GM13977 (cell line): ENCODE data around the gene CDK19.
"Not testable (repeated sequence)": the region's sequence is repeated elsewhere in the genome, so short reads cannot be mapped to it uniquely, and the experiment has no call there.

Source experiments
- DNase-seq: peaks from one replicate; pipeline ENCODE4 v3.0.0; 2012; ENCODE audit warnings: low spot score
- in situ Hi-C: fragments of 300-500 bp; cut with MboI; formaldehyde crosslinking; loops from one replicate; pipeline ENCODE4 v1.12.0; 2022; ENCODE audit warnings: low sequenced_read_pairs, low pct_unique_long_range_greater_than_20kb, mixed read lengths, inconsistent platforms; ENCODE audit not compliant: unreplicated experiment
- TF ChIP-seq, protein P1 (sequence below): IDR thresholded peaks from 2 replicates; pipeline ENCODE4 v1.5.1; 2012; ENCODE audit warnings: mild to moderate bottlenecking, control low read depth; ENCODE audit not compliant: insufficient read depth; ENCODE audit errors: extremely low read depth, missing control alignments

The CDK19 gene

DNA sequence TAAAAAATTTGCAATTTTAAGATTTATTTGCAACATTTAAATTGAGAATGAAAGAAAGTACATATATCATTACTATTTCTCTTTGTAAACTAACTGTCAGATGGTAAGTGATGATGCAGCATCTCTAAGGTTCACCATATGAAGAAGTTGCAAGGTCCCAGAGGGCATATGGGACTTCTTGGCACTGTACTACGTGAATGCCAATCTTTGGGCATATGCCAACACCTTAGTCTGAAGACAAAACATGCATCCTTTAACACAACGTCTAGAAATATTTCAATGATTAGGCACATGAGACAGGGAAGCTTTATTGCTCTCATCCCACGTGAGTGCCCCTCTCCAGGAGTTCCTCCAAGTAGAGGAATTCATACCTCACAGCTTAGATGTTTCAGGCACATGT is 66.8 kb downstream of the CDK19 start:
- DNase-seq = no peak
- in situ Hi-C loops = no loop called here
- TF ChIP-seq, protein P1, sequence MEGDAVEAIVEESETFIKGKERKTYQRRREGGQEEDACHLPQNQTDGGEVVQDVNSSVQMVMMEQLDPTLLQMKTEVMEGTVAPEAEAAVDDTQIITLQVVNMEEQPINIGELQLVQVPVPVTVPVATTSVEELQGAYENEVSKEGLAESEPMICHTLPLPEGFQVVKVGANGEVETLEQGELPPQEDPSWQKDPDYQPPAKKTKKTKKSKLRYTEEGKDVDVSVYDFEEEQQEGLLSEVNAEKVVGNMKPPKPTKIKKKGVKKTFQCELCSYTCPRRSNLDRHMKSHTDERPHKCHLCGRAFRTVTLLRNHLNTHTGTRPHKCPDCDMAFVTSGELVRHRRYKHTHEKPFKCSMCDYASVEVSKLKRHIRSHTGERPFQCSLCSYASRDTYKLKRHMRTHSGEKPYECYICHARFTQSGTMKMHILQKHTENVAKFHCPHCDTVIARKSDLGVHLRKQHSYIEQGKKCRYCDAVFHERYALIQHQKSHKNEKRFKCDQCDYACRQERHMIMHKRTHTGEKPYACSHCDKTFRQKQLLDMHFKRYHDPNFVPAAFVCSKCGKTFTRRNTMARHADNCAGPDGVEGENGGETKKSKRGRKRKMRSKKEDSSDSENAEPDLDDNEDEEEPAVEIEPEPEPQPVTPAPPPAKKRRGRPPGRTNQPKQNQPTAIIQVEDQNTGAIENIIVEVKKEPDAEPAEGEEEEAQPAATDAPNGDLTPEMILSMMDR = no peak

GRCh38 chr6:110746680-110747079 is 68.6 kb downstream of the CDK19 start:
- DNase-seq = no peak
- in situ Hi-C loops = no loop called here
- TF ChIP-seq, protein P1 = no peak

DNA sequence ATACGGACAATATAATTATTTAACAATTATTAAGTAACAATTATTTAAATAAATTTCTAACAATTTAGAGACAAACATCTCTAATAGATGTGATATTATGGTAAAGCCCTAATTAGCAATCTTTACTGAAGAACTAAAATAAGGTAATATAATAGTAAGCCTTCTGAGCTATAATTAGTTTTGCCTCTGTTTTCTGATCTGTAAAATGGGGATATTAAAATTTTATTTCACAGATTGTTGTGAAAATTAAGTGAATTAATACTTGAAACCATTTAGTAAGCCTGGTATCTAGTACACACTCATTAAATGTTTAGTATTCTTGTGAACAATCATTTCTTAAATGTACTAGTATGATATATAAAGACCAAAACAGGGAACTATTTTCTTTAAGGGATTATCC is 70.3 kb downstream of the CDK19 start:
- TF ChIP-seq, protein P1 = no peak
- in situ Hi-C loops = no loop called here
- DNase-seq = no peak

GRCh38 chr6:110742552-110742951 is 72.7 kb downstream of the CDK19 start:
- in situ Hi-C loops, DNase-seq: not testable (repeated sequence)

GRCh38 chr6:110741517-110741916 is 73.8 kb downstream of the CDK19 start:
- in situ Hi-C loops = no loop called here
- TF ChIP-seq, protein P1 = no peak
- no peak for DNase-seq

DNA sequence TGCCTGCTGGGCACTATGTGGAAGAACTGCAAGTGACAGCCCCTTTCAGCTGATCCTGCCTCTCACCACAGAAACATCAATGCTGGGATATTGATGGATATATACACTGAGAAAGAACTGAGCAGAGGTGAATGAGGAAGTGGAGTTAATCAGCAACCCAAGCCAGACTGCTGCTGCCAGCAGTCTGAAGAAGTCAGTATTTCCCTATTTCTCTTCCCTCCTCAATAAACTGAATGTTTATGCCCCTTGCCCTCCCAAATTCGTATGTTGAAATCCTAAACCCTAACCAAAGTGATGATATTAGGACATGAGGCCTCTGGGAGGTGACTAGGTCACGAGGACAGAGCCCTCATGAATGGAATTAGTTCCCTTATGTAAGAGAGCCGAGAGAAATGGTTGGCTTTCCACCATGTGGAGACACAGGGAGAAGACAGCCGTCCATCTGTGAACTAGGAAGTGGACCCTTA is 76.3 kb downstream of the CDK19 start:
- in situ Hi-C loops = no loop called here
- TF ChIP-seq, protein P1 = no peak
- DNase-seq = no peak

DNA sequence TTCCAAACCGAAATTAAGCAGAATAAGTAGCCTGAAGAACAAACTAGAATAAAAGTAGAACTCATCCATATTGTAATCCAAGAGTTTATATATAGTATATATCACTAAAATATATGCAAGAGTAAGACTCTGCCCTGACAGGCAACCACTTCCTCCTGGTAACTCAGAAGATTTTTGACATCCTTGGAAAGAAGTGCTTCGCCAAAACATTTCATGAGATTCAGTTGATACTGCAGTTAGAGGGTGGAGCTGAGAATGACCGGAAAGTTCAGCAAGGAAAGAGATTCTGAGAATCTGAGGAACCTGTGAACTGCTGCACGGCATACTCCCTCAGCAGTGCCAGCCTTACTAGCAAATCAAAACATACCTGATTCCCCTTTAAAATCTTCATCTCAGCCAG is 79.6 kb downstream of the CDK19 start:
- TF ChIP-seq, protein P1 = no peak
- in situ Hi-C loops = no loop called here
- no peak for DNase-seq
